Raji (cell line): Measurements from ENCODE around the gene SREBF2.
A peak's percentile ranks its signal among the peaks of the same experiment; 100 is the strongest.

Experiments
- POLR2A ChIP-seq: IDR thresholded peaks from 2 replicates; pipeline ENCODE4 v1.6.1; 2011; ENCODE audit warnings: low read depth, low read length, control low read depth; ENCODE audit not compliant: insufficient read depth

The SREBF2 gene

GRCh38 chr22:41946629-41947423, 113.9 kb downstream of the SREBF2 start, which contains the start of gene CENPM:
Gene CENPM, minus strand, starts transcription at chr22:41947152. Its CDS starts 76 bp downstream, at chr22:41947076.
- peak; percentile 79 for TF ChIP-seq POLR2A

- TF ChIP-seq POLR2A = no peak; the same call in 1 of the 2 replicates
These were observed 114.6 kb downstream of the SREBF2 start for GRCh38 chr22:41947424-41948080.

- TF ChIP-seq POLR2A = no peak
These were observed 115.2 kb downstream of the SREBF2 start for GRCh38 chr22:41948142-41948541.

DNA sequence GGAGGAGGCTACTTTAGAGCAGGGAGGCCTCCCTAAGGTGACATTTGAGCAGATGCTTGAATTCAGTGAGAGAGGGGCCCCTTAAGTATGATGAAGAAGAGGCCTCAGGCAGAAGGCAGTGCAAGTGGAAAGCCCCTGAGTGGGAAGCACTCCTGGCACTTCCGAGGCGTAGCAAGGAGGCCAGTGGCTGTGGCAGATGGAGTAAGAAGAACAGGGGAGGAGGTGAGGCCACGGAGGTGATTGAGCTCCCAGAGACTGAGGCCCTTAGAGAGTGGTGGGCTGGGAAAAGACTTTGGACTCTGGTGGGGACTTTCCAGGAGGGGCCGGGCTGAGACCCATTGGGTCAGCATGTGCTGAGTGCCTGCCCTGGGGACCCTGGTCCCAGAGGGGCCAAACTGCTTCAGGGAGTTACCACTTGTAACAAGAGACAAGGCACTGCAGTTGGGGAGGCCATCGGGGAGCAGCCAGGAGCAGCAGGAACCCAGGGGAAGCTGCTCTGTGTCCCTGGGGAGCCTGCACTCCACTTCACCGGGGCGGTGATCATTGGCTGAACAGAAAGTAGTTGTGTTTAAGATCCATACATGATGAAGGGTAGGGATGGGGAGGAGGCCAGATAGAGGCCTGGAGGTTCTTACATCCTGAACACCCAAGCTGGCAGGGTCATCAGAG, 116.5 kb downstream of the SREBF2 start:
- TF ChIP-seq POLR2A = 0 out of 2 replicates have a peak, but pooled peaks have one; percentile 16

DNA sequence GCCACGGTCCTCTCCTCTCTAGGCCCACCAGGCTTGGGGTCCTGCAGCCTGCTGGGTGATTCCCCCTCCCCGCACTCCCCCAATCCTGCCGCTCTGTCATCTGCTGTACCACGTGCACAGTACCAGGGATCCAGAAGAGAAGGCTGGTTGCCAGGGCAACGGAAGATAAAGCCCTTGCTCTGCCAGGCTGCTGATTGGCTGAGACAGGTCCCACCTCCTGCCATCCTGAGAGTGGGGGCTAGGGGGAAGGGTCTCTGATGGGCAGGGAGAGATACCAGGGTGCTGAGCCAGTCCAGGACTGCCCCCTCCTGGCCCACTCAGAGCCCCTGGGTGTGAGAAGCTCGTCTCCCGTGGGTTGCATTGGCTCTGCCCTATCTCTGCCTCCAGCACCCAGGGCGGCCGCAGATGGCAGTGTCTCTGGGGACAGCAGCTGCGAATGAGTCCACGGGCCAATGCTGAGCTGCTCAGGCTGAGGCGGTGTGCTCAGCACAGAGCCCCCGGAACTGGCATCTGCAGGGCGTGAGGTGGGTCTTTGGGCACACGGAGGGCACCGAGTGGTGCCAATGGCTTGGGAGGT, 119.1 kb downstream of the SREBF2 start, which contains the start of gene SMIM45:
Gene SMIM45 (plus strand): TSS at position 253 of the 577 bp plus-strand sequence.
- TF ChIP-seq POLR2A = peak; percentile 50

DNA sequence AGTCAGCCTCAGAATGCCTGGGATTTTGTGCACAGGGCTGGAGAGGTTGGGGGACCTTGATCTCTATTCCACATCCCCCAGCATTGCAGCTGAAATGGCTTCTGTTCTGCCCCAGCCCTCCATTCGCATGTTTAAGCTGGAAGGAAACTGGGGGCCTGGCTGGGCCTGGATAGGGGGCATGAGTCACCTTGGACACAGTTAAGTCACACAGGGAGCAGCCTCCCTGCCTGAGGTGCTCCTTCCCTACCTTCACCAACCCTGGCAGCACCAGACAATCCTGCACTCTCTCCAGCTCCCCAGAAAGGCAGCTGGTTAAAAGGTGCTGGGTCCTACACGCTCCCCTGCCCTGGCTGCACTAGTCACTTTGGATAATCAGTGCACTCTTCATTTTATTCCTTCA, 119.8 kb downstream of the SREBF2 start:
- no peak; the same call in 1 of the 2 replicates for TF ChIP-seq POLR2A
